HepG2 (cell line): ENCODE data around the gene AWAT1. TPM values are rescaled to one million over a fixed set of nuclear protein-coding genes. Genes with fewer than 3 reads are reported as not detected.

Experiments
- CENPX ChIP-seq: sonication (generic); formaldehyde crosslinking; IDR thresholded peaks from 2 replicates; pipeline ENCODE4 v1.9.0; 2021; ENCODE audit warnings: mild to moderate bottlenecking, missing genetic modification reagents, moderate library complexity
- ETV5 ChIP-seq: IDR thresholded peaks from 2 replicates; pipeline ENCODE4 v1.6.1; 2018; ENCODE audit warnings: missing biosample characterization, missing genetic modification reagents, inconsistent platforms, borderline replicate concordance
- FOXA1 ChIP-seq, 2 experiments: fragments of 450-650 bp in 1 of 2; sonication (generic) in 1 of 2; formaldehyde crosslinking in 1 of 2; IDR thresholded peaks; 2 replicates each; pipeline versions ENCODE4 v1.4.0 to v1.6.1; 2016 to 2020; ENCODE audit warnings: missing genetic modification reagents in 1 of 2
- GATA4 ChIP-seq: sonication (generic); IDR thresholded peaks from 2 replicates; pipeline ENCODE4 v1.6.1; 2016; ENCODE audit warnings: antibody characterized with exemption, low read depth, borderline replicate concordance
- GATAD2A ChIP-seq: IDR thresholded peaks from 2 replicates; pipeline ENCODE4 v1.6.1; 2016
- GLI4 ChIP-seq: sonication (generic); formaldehyde crosslinking; IDR thresholded peaks from 2 replicates; pipeline ENCODE4 v1.5.1; 2020; ENCODE audit warnings: missing genetic modification reagents, mild to moderate bottlenecking, moderate library complexity, borderline replicate concordance
- HHEX ChIP-seq: IDR thresholded peaks from 2 replicates; pipeline ENCODE4 v1.6.1; 2016; ENCODE audit warnings: control low read depth
- HNRNPH1 ChIP-seq: fragments of 200-400 bp; formaldehyde crosslinking; optimal IDR thresholded peaks from 2 replicates; pipeline ENCODE3; 2017; ENCODE audit warnings: mild to moderate bottlenecking, low read depth, low read length
- LCORL ChIP-seq, 2 experiments: fragments of 450-650 bp in 1 of 2; sonication (generic) in 1 of 2; formaldehyde crosslinking in 1 of 2; IDR thresholded peaks; 2 replicates each; pipeline versions ENCODE4 v1.5.0 to v1.6.1; 2017 to 2020; ENCODE audit warnings: antibody characterized with exemption in 1 of 2, missing genetic modification reagents in 1 of 2
- MXI1 ChIP-seq: IDR thresholded peaks from 3 replicates; pipeline ENCODE4 v1.6.1; 2012; ENCODE audit warnings: low read depth, low read length, inconsistent platforms, borderline replicate concordance
- NFYC ChIP-seq: IDR thresholded peaks from 2 replicates; pipeline ENCODE4 v1.6.1; 2016; ENCODE audit warnings: missing genetic modification reagents, missing compliant biosample characterization
- PHF8 ChIP-seq: sonication (generic); formaldehyde crosslinking; IDR thresholded peaks from 2 replicates; pipeline ENCODE4 v1.5.0; 2020; ENCODE audit warnings: missing genetic modification reagents
- PRPF4 ChIP-seq: fragments of 200-400 bp; formaldehyde crosslinking; IDR thresholded peaks from 2 replicates; pipeline ENCODE4 v1.6.1; 2016; ENCODE audit warnings: low read length, low read depth; ENCODE audit not compliant: poor library complexity, severe bottlenecking
- RARA ChIP-seq: IDR thresholded peaks from 2 replicates; pipeline ENCODE4 v1.6.1; 2016; ENCODE audit warnings: missing genetic modification reagents, missing compliant biosample characterization
- RBM22 ChIP-seq: fragments of 200-400 bp; formaldehyde crosslinking; optimal IDR thresholded peaks from 2 replicates; pipeline ENCODE3; 2017; ENCODE audit warnings: mild to moderate bottlenecking, low read length, moderate library complexity
- TCF7 ChIP-seq: sonication (generic); IDR thresholded peaks from 2 replicates; pipeline ENCODE4 v1.6.1; 2016; ENCODE audit warnings: antibody characterized with exemption, low read depth
- ZNF17 ChIP-seq: sonication (generic); formaldehyde crosslinking; IDR thresholded peaks from 2 replicates; pipeline ENCODE4 v1.5.0; 2020; ENCODE audit warnings: mild to moderate bottlenecking, missing genetic modification reagents
- ZNF180 ChIP-seq: sonication (generic); formaldehyde crosslinking; IDR thresholded peaks from 2 replicates; pipeline ENCODE4 v1.4.0; 2020; ENCODE audit warnings: low read depth, missing genetic modification reagents, borderline replicate concordance
- ZNF329 ChIP-seq: sonication (generic); formaldehyde crosslinking; IDR thresholded peaks from 2 replicates; pipeline ENCODE4 v1.9.0; 2021; ENCODE audit warnings: low read depth, mild to moderate bottlenecking, missing genetic modification reagents
- polyA plus RNA-seq, 8 experiments: library from polyadenylated mRNA; depleted of rRNA in 3 of 8; stranded (reverse) in 7 of 8; unstranded in 1 of 8; fragments of >200 nt; fragmentation: Illumina TruSeq in 4 of 8; extraction: Trizol in 4 of 8; gene quantifications; 2 replicates each; pipeline versions ENCODE4 v1.2.1 to v1.2.3, GENCODE V29; 2011 to 2016; ENCODE audit warnings: low read depth in 4 of 8, missing spikeins in 1 of 8, mixed read lengths in 1 of 8; ENCODE audit not compliant: insufficient read depth in 1 of 8
- total RNA-seq, 5 experiments: library from RNA; depleted of rRNA; stranded (reverse); fragments of >200 nt; fragmentation: Illumina TruSeq; extraction: Trizol; gene quantifications; 2 replicates each; pipeline ENCODE4 v1.2.3, GENCODE V29; 2016; ENCODE audit warnings: low read depth in 1 of 5
- TF ChIP-seq, protein P1 (sequence below): IDR thresholded peaks from 2 replicates; pipeline ENCODE4 v1.4.0; 2020; ENCODE audit warnings: mild to moderate bottlenecking, missing genetic modification reagents
- TF ChIP-seq, protein P2 (sequence below): sonication (generic); formaldehyde crosslinking; IDR thresholded peaks from 2 replicates; pipeline ENCODE4 v1.5.1; 2020; ENCODE audit warnings: missing genetic modification reagents, mild to moderate bottlenecking, borderline replicate concordance
- TF ChIP-seq, protein P3 (sequence below): sonication (generic); formaldehyde crosslinking; IDR thresholded peaks from 2 replicates; pipeline ENCODE4 v1.4.0; 2020; ENCODE audit warnings: mild to moderate bottlenecking, missing genetic modification reagents
- TF ChIP-seq, protein P4 (sequence below): IDR thresholded peaks from 2 replicates; pipeline ENCODE4 v1.6.1; 2016

Gene AWAT1
- total and polyA plus RNA-seq, 2 of the 13 experiments (the other 11 are each of a cell fraction or from before 2014, with no cell fraction given): not detected

DNA sequence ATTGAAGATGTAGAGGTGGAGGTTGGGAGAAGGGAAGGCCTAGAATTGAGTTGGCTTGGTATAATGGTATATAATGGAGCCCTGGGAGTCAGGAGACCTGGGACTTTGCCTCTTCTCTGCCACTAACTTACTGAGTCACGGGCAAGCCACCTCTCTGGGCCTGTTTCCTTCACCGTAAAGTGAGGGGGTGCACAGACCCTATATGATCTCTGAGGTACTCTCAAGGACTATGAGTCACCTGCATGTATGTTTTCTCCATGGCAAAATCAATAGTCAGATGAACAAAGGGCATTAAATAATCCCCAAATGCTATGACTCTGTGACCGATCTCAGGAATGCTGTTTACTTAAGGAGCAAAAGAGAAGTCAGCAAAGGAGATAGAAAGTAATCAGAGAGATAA is 20.5 kb downstream of the AWAT1 start (continued):
- TF ChIP-seq PHF8 (CRISPR knock-in tag) (no peak), ZNF180 (CRISPR knock-in tag) (no peak), LCORL (IDR thresholded peaks at IDR 0.05) (0 out of 2 replicates have a peak, but pooled peaks have one; percentile 14), LCORL (CRISPR knock-in tag; IDR thresholded peaks at IDR 0.05) (no peak), MXI1 (no peak), ZNF17 (no peak), ZNF329 (CRISPR knock-in tag) (no peak), GATAD2A (peak; percentile 65), NFYC (no peak), TCF7 (peak; percentile 44; the same call in 1 of the 2 replicates), RBM22 (no peak), PRPF4 (no peak), HNRNPH1 (no peak), HHEX (CRISPR knock-in tag) (0 out of 2 replicates have a peak, but pooled peaks have one; percentile 41), GLI4 (CRISPR knock-in tag) (no peak), GATA4 (no peak), CENPX (no peak), RARA (CRISPR knock-in tag) (peak; percentile 45), ETV5 (CRISPR knock-in tag) (no peak), FOXA1 (IDR thresholded peaks at IDR 0.05) (no peak), FOXA1 (CRISPR knock-in tag; IDR thresholded peaks at IDR 0.05) (peak; percentile 49)
- TF ChIP-seq, protein P1, sequence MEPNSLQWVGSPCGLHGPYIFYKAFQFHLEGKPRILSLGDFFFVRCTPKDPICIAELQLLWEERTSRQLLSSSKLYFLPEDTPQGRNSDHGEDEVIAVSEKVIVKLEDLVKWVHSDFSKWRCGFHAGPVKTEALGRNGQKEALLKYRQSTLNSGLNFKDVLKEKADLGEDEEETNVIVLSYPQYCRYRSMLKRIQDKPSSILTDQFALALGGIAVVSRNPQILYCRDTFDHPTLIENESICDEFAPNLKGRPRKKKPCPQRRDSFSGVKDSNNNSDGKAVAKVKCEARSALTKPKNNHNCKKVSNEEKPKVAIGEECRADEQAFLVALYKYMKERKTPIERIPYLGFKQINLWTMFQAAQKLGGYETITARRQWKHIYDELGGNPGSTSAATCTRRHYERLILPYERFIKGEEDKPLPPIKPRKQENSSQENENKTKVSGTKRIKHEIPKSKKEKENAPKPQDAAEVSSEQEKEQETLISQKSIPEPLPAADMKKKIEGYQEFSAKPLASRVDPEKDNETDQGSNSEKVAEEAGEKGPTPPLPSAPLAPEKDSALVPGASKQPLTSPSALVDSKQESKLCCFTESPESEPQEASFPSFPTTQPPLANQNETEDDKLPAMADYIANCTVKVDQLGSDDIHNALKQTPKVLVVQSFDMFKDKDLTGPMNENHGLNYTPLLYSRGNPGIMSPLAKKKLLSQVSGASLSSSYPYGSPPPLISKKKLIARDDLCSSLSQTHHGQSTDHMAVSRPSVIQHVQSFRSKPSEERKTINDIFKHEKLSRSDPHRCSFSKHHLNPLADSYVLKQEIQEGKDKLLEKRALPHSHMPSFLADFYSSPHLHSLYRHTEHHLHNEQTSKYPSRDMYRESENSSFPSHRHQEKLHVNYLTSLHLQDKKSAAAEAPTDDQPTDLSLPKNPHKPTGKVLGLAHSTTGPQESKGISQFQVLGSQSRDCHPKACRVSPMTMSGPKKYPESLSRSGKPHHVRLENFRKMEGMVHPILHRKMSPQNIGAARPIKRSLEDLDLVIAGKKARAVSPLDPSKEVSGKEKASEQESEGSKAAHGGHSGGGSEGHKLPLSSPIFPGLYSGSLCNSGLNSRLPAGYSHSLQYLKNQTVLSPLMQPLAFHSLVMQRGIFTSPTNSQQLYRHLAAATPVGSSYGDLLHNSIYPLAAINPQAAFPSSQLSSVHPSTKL (CRISPR knock-in tag): peak; percentile 65
- TF ChIP-seq, protein P2, sequence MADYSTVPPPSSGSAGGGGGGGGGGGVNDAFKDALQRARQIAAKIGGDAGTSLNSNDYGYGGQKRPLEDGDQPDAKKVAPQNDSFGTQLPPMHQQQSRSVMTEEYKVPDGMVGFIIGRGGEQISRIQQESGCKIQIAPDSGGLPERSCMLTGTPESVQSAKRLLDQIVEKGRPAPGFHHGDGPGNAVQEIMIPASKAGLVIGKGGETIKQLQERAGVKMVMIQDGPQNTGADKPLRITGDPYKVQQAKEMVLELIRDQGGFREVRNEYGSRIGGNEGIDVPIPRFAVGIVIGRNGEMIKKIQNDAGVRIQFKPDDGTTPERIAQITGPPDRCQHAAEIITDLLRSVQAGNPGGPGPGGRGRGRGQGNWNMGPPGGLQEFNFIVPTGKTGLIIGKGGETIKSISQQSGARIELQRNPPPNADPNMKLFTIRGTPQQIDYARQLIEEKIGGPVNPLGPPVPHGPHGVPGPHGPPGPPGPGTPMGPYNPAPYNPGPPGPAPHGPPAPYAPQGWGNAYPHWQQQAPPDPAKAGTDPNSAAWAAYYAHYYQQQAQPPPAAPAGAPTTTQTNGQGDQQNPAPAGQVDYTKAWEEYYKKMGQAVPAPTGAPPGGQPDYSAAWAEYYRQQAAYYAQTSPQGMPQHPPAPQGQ (CRISPR knock-in tag): no peak
- TF ChIP-seq, protein P3, sequence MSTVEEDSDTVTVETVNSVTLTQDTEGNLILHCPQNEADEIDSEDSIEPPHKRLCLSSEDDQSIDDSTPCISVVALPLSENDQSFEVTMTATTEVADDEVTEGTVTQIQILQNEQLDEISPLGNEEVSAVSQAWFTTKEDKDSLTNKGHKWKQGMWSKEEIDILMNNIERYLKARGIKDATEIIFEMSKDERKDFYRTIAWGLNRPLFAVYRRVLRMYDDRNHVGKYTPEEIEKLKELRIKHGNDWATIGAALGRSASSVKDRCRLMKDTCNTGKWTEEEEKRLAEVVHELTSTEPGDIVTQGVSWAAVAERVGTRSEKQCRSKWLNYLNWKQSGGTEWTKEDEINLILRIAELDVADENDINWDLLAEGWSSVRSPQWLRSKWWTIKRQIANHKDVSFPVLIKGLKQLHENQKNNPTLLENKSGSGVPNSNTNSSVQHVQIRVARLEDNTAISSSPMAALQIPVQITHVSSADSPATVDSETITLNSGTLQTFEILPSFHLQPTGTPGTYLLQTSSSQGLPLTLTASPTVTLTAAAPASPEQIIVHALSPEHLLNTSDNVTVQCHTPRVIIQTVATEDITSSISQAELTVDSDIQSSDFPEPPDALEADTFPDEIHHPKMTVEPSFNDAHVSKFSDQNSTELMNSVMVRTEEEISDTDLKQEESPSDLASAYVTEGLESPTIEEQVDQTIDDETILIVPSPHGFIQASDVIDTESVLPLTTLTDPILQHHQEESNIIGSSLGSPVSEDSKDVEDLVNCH (CRISPR knock-in tag): no peak
- TF ChIP-seq, protein P4, sequence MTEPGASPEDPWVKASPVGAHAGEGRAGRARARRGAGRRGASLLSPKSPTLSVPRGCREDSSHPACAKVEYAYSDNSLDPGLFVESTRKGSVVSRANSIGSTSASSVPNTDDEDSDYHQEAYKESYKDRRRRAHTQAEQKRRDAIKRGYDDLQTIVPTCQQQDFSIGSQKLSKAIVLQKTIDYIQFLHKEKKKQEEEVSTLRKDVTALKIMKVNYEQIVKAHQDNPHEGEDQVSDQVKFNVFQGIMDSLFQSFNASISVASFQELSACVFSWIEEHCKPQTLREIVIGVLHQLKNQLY (CRISPR knock-in tag): no peak
